GM12878 (cell line): ENCODE measurements around the gene RBM10. TPM values are rescaled to one million over a fixed set of nuclear protein-coding genes. Genes with fewer than 3 reads are reported as not detected.

Source experiments
- ATAC-seq: fragments of 200-7000 bp; cut with Tn5 transposase; 3 replicates; pipeline ENCODE4 v1.9.1; 2020; ENCODE audit warnings: mild to moderate bottlenecking, moderate library complexity
- BruUV-seq: library from RNA; stranded (reverse); fragments of 400-500 nt; replicated peaks from 2 replicates; lab custom pipeline; 2021; lab: Mats Ljungman, UMichigan
- CTCF ChIA-PET: fragments of 300-600 bp; sonication (Branson Sonifier 250); formaldehyde crosslinking; extraction: SDS; loops from one replicate; lab custom pipeline; 2021; ENCODE audit warnings: inconsistent platforms; lab: Yijun Ruan, JAX
- POLR2A ChIA-PET: fragments of 350-600 bp; formaldehyde crosslinking; extraction: SDS; loops from one replicate; lab custom pipeline; 2021; ENCODE audit warnings: inconsistent platforms; lab: Charles Lee
- RAD21 ChIA-PET: fragments of 300-600 bp; sonication (Branson Sonifier 250); formaldehyde crosslinking; loops from one replicate; lab custom pipeline; 2023; ENCODE audit warnings: antibody characterized with exemption; ENCODE audit not compliant: unreplicated experiment; lab: Charles Lee
- SMC1A ChIA-PET: fragments of 300-600 bp; sonication (Branson Sonifier 250); formaldehyde crosslinking; loops from one replicate; lab custom pipeline; 2023; ENCODE audit not compliant: unreplicated experiment, uncharacterized antibody; lab: Charles Lee
- DNase-seq: peaks from one replicate; pipeline ENCODE4 v3.0.0-alpha.2; 2011; ENCODE audit warnings: low read depth, low spot score
- FAIRE-seq: peaks from 3 replicates; lab custom pipeline; 2011; peaks lifted over from hg19 to GRCh38; lab: Jason Lieb, UNC
- H2AFZ ChIP-seq: 2 replicates; pipeline ENCODE4 v1.6.0; 2011; ENCODE audit warnings: low read depth, low read length, control low read depth; ENCODE audit not compliant: control insufficient read depth
- H3K27ac ChIP-seq: 2 replicates; pipeline ENCODE4 v1.5.1; 2011; ENCODE audit warnings: control low read depth; ENCODE audit not compliant: control insufficient read depth, insufficient read depth
- H3K27me3 ChIP-seq, 2 experiments: replicated peaks in 1 of 2; 2 replicates each; pipeline versions ENCODE4 v1.6.0 to v1.6.1; 2011; ENCODE audit warnings: low read length in 1 of 2; ENCODE audit not compliant: control insufficient read depth in 2 of 2, insufficient read depth in 2 of 2
- H3K36me3 ChIP-seq, 2 experiments: 2 replicates each; pipeline ENCODE4 v1.5.1; 2011; ENCODE audit warnings: low read length in 1 of 2; ENCODE audit not compliant: control insufficient read depth in 2 of 2, insufficient read depth in 2 of 2
- H3K4me1 ChIP-seq: 2 replicates; pipeline ENCODE4 v1.6.1; 2011; ENCODE audit warnings: mild to moderate bottlenecking, low read length, moderate library complexity, mixed read lengths; ENCODE audit not compliant: control insufficient read depth, insufficient read depth
- H3K4me2 ChIP-seq: 2 replicates; pipeline ENCODE4 v1.6.0; 2011; ENCODE audit warnings: control low read depth; ENCODE audit not compliant: control insufficient read depth, insufficient read depth
- H3K4me3 ChIP-seq: fragments of 200-600 bp; sonication (generic); 2 replicates; pipeline ENCODE4 v1.5.1; 2016
- H3K79me2 ChIP-seq: 2 replicates; pipeline ENCODE4 v1.6.0; 2011; ENCODE audit warnings: low read length; ENCODE audit not compliant: control insufficient read depth, insufficient read depth
- H3K9ac ChIP-seq: 2 replicates; pipeline ENCODE4 v1.8.0; 2011; ENCODE audit warnings: low read length, control low read depth, mixed read lengths; ENCODE audit not compliant: control insufficient read depth, insufficient read depth
- H3K9me3 ChIP-seq: replicated peaks from 3 replicates; pipeline ENCODE4 v1.5.1; 2011; ENCODE audit warnings: mild to moderate bottlenecking, low read length; ENCODE audit not compliant: control insufficient read depth, insufficient read depth
- H4K20me1 ChIP-seq: 2 replicates; pipeline ENCODE4 v1.6.0; 2011; ENCODE audit not compliant: control insufficient read depth, insufficient read depth
- BHLHE40 ChIP-seq, 2 experiments: fragments of 450-650 bp in 1 of 2; IDR thresholded peaks; 2 replicates each; pipeline ENCODE4 v1.6.1; 2011 to 2017; ENCODE audit warnings: low read depth in 2 of 2, borderline replicate concordance in 1 of 2, improper control_type of control experiment in 1 of 2, low read length in 1 of 2, mild to moderate bottlenecking in 1 of 2
- CHD2 ChIP-seq: IDR thresholded peaks from 2 replicates; pipeline ENCODE4 v1.6.1; 2011; ENCODE audit warnings: low read depth, low read length, improper control_type of control experiment, borderline replicate concordance
- IKZF1 ChIP-seq: fragments of 450-650 bp; conservative IDR thresholded peaks from 2 replicates; pipeline ENCODE4 v1.6.1; 2017; ENCODE audit warnings: antibody characterized with exemption, mild to moderate bottlenecking
- IKZF2 ChIP-seq, 2 experiments: fragments of 450-650 bp; IDR thresholded peaks; 2 replicates each; pipeline ENCODE4 v1.6.1; 2017; ENCODE audit warnings: mild to moderate bottlenecking in 2 of 2, moderate library complexity in 2 of 2
- NFIC ChIP-seq: IDR thresholded peaks from 2 replicates; pipeline ENCODE4 v1.6.1; 2012; ENCODE audit warnings: low read depth, mild to moderate bottlenecking, inconsistent platforms, low read length, moderate library complexity
- NR2F1 ChIP-seq: fragments of 450-650 bp; conservative IDR thresholded peaks from 2 replicates; pipeline ENCODE4 v1.6.1; 2017; ENCODE audit warnings: mild to moderate bottlenecking
- POLR2AphosphoS5 ChIP-seq: IDR thresholded peaks from 2 replicates; pipeline ENCODE4 v1.6.1; 2011; ENCODE audit warnings: mild to moderate bottlenecking, low read length, inconsistent platforms
- RUNX3 ChIP-seq: IDR thresholded peaks from 2 replicates; pipeline ENCODE4 v1.6.1; 2012; ENCODE audit warnings: low read length, inconsistent platforms
- SIX5 ChIP-seq: IDR thresholded peaks from 2 replicates; pipeline ENCODE4 v1.6.1; 2011; ENCODE audit warnings: mild to moderate bottlenecking, low read depth, low read length, moderate library complexity; ENCODE audit not compliant: severe bottlenecking
- SP1 ChIP-seq: IDR thresholded peaks from one replicate; pipeline ENCODE4 v1.6.1; 2011; ENCODE audit warnings: low read depth, low read length
- STAT1 ChIP-seq: fragments of 450-650 bp; conservative IDR thresholded peaks from 2 replicates; pipeline ENCODE4 v1.6.1; 2014; ENCODE audit warnings: antibody characterized with exemption, mild to moderate bottlenecking
- YY1 ChIP-seq: IDR thresholded peaks from 2 replicates; pipeline ENCODE4 v1.6.1; 2011; ENCODE audit warnings: low read depth, mild to moderate bottlenecking, low read length
- WGBS: methylation state at CpG from one replicate; pipeline ENCODE4 v1.1.6; 2016; ENCODE audit warnings: low lambda C conversion rate; ENCODE audit not compliant: insufficient replicate concordance, insufficient coverage; ENCODE audit errors: missing lambda C conversion rate; 5-methylcytosine and 5-hydroxymethylcytosine counted together
- in situ Hi-C: fragments of 300-500 bp; cut with MboI; formaldehyde crosslinking; loops from 9 replicates; pipeline ENCODE4 v1.14.3; 2018; ENCODE audit warnings: mixed read lengths
- intact Hi-C: fragments of 100-400 bp; cut with micrococcal nuclease; formaldehyde crosslinking; loops from one replicate; pipeline ENCODE4 v1.14.2; 2022; ENCODE audit not compliant: unreplicated experiment
- polyA plus RNA-seq, 11 experiments: library from polyadenylated mRNA; depleted of rRNA in 4 of 11; unstranded in 6 of 11; stranded (reverse) in 5 of 11; fragments of >200 nt; fragmentation: Nextera tagmentation in 4 of 11; fragmentation: Illumina TruSeq in 1 of 11; extraction: Ambion mirVana in 4 of 11; extraction: Trizol in 1 of 11; gene quantifications; 1 replicate in 1 of 11; 2 replicates in 10 of 11; pipeline versions ENCODE4 v1.2.1 to v1.2.3, GENCODE V29; 2011 to 2016; ENCODE audit warnings: inconsistent platforms in 2 of 11, missing spikeins in 2 of 11, low read depth in 1 of 11
- total RNA-seq, 4 experiments: library from RNA; depleted of rRNA in 3 of 4; stranded (reverse); fragments of >200 nt in 3 of 4; fragmentation: Illumina TruSeq in 1 of 4; extraction: Trizol in 1 of 4; gene quantifications; 2 replicates each; pipeline versions ENCODE4 v1.2.1 to v1.2.3, GENCODE V29; 2013 to 2021
- TF ChIP-seq, protein P1 (sequence below): fragments of 450-650 bp; conservative IDR thresholded peaks from 2 replicates; pipeline ENCODE4 v1.6.1; 2017; ENCODE audit warnings: mild to moderate bottlenecking, moderate library complexity
- TF ChIP-seq, protein P2 (sequence below): fragments of 150-350 bp; IDR thresholded peaks from 2 replicates; pipeline ENCODE4 v1.6.1; 2014; ENCODE audit warnings: mild to moderate bottlenecking, low read depth, low read length

The RBM10 gene
- total and polyA plus RNA-seq, 10 of the 15 experiments (the other 5 are each of a cell fraction or from before 2014, with no cell fraction given), result 1.4 to 60.0 (median 29.8) TPM

DNA sequence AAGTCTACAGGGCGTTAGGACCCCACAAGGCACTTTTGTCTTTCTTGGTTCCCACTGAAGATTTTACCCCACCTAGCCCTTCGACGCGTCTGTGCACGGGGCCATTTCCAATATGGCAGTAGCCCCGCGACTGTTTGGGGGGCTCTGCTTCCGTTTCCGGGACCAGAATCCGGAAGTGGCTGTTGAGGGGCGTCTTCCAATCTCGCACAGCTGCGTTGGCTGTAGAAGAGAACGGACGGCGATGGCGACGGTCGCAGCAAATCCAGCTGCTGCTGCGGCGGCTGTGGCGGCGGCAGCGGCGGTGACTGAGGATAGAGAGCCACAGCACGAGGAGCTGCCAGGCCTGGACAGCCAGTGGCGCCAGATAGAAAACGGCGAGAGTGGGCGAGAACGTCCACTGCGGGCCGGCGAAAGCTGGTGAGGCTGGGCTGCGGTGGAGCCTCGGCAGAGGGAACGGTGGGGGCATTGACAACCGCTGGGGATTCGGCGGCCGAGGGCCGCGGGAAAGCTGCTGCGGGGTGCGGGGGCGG lies 87.8 kb downstream of the RBM10 start, which contains the start of gene USP11 (continued):
- TF ChIP-seq POLR2AphosphoS5 (peak; percentile 79), BHLHE40 (IDR thresholded peaks at IDR 0.05; ENCODE audit: borderline replicate concordance in 1 of 2, low read depth in 2 of 2, low read length in 1 of 2) (0 out of 4 replicates have a peak, but pooled peaks of 1 of the 2 experiments have one; percentile 14)
- TF ChIP-seq, protein P1, sequence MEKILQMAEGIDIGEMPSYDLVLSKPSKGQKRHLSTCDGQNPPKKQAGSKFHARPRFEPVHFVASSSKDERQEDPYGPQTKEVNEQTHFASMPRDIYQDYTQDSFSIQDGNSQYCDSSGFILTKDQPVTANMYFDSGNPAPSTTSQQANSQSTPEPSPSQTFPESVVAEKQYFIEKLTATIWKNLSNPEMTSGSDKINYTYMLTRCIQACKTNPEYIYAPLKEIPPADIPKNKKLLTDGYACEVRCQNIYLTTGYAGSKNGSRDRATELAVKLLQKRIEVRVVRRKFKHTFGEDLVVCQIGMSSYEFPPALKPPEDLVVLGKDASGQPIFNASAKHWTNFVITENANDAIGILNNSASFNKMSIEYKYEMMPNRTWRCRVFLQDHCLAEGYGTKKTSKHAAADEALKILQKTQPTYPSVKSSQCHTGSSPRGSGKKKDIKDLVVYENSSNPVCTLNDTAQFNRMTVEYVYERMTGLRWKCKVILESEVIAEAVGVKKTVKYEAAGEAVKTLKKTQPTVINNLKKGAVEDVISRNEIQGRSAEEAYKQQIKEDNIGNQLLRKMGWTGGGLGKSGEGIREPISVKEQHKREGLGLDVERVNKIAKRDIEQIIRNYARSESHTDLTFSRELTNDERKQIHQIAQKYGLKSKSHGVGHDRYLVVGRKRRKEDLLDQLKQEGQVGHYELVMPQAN, result peak; percentile 80

DNA sequence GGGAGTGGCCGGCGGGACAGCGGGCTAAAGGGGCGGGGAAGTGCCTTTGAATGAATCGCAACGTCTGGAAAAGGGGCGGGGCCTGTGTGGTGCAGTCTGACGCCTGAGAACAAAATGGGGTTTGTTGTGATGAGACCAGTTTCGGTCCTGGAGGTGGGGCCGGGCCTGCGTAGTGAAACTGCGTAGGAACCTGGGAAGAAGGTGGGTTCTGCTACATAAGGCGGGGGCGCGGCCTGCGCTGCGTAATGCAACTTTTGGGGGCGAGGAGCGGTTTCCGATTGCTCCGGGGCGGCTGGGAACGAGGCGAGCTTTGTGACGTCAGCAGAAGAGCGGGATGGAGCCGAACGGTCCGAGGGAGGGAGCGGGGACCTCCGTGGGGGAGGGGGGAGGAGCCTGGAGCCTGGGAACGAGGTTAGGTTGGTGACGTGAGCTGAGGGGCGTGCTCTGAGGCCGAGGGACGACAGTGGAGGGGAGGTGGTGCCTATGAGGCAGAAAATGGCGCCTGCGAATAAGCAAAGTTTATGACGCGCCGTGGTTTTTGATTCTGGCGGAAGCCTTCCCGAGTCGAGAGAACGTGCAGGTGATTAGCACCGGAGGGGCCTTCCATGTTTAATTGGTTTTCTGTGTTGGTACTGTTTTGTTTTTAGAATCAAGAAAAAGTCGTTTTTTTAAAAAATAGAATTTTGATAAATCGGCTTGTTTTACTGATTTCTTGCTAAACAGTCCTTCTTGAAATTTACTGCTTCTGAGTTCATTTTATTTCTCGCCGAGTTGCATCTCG lies 88.5 kb downstream of the RBM10 start:
- SMC1A ChIA-PET, result interaction anchor here (1.3 to 1.6 kb wide), 2 partner anchors 16 to 151 kb away, joined by 3 to 6 read pairs; no protein-coding TSS in a partner anchor
- Histone ChIP-seq H2AFZ (peak overlapping the region; percentile 16; the same call in 1 of the 2 replicates), H3K27ac (peak overlapping the region; percentile 79), H3K79me2 (peaks cover 16% of the 10 kb centered on the region), H3K27me3 (no peaks in the 10 kb centered on the region), H4K20me1 (no peaks in the 10 kb centered on the region), H3K9ac (peak overlapping the region; percentile 76), H3K4me2 (peak overlapping the region; percentile 26; the same call in 1 of the 2 replicates), H3K4me3 (peak overlapping the region; percentile 68; the same call in 1 of the 2 replicates), H3K36me3 (peaks cover under 1 to 5% of the 10 kb centered on the region in 2 experiments; a peak in 2 of 4 replicates), H3K9me3 (no peaks in the 10 kb centered on the region), H3K4me1 (no peaks in the 10 kb centered on the region)
- WGBS, result 40% methylated on average over 33 of the region's 51 CpGs
- peak; percentile 87 for DNase-seq
- CTCF ChIA-PET, result no interaction called here
- RAD21 ChIA-PET, result interaction anchor here (0.6 to 2.4 kb wide), 4 partner anchors 16 to 673 kb away, joined by 4 to 9 read pairs (median 6); partner anchors contain the start of gene CDK16
- peak; percentile 97 for FAIRE-seq
- BruUV-seq, result no TSS peak
- peak; percentile 88 for ATAC-seq
- POLR2A ChIA-PET, result interaction anchor here (0.6 to 2.7 kb wide), 9 partner anchors 16 to 1451 kb away, joined by 3 to 29 read pairs (median 4); partner anchors contain the start of genes CDK16, NDUFB11 and RBM10
- in situ Hi-C loops (no loop called here), intact Hi-C loops (loop anchor here (2.0 to 5.0 kb wide), 2 partner anchors 129 to 249 kb away; partner anchors contain the start of gene ZNF41)
- TF ChIP-seq, protein P2, sequence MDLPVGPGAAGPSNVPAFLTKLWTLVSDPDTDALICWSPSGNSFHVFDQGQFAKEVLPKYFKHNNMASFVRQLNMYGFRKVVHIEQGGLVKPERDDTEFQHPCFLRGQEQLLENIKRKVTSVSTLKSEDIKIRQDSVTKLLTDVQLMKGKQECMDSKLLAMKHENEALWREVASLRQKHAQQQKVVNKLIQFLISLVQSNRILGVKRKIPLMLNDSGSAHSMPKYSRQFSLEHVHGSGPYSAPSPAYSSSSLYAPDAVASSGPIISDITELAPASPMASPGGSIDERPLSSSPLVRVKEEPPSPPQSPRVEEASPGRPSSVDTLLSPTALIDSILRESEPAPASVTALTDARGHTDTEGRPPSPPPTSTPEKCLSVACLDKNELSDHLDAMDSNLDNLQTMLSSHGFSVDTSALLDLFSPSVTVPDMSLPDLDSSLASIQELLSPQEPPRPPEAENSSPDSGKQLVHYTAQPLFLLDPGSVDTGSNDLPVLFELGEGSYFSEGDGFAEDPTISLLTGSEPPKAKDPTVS, result no peak
- 0 out of 2 replicates have a peak, but pooled peaks have one; percentile 33 for TF ChIP-seq CHD2
- TF ChIP-seq NFIC, result no peak
- no peak for TF ChIP-seq STAT1
- TF ChIP-seq IKZF1, result peak; percentile 42; the same call in 1 of the 2 replicates
- TF ChIP-seq NR2F1, result no peak
- peak; percentile 18 for TF ChIP-seq SP1
- no peak for TF ChIP-seq SIX5
- peak; percentile 40 to 58; a peak in 2 of 4 replicates for TF ChIP-seq IKZF2 (IDR thresholded peaks at IDR 0.05)
- TF ChIP-seq YY1, result peak; percentile 94
- peak; percentile 56 for TF ChIP-seq RUNX3
